NCI-H1694 (cell line): ENCODE measurements around the gene GPATCH3.
A peak's percentile ranks its signal among the peaks of the same experiment; 100 is the strongest.
"Not testable (repeated sequence)": the region's sequence is repeated elsewhere in the genome, so short reads cannot be mapped to it uniquely, and the experiment has no call there.

Experiments used
- DNase-seq: peaks from one replicate; lab custom pipeline; 2025; lab: John Stamatoyannopoulos, UW

GPATCH3 gene, protein sequence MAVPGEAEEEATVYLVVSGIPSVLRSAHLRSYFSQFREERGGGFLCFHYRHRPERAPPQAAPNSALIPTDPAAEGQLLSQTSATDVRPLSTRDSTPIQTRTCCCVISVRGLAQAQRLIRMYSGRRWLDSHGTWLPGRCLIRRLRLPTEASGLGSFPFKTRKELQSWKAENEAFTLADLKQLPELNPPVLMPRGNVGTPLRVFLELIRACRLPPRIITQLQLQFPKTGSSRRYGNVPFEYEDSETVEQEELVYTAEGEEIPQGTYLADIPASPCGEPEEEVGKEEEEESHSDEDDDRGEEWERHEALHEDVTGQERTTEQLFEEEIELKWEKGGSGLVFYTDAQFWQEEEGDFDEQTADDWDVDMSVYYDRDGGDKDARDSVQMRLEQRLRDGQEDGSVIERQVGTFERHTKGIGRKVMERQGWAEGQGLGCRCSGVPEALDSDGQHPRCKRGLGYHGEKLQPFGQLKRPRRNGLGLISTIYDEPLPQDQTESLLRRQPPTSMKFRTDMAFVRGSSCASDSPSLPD

DNA sequence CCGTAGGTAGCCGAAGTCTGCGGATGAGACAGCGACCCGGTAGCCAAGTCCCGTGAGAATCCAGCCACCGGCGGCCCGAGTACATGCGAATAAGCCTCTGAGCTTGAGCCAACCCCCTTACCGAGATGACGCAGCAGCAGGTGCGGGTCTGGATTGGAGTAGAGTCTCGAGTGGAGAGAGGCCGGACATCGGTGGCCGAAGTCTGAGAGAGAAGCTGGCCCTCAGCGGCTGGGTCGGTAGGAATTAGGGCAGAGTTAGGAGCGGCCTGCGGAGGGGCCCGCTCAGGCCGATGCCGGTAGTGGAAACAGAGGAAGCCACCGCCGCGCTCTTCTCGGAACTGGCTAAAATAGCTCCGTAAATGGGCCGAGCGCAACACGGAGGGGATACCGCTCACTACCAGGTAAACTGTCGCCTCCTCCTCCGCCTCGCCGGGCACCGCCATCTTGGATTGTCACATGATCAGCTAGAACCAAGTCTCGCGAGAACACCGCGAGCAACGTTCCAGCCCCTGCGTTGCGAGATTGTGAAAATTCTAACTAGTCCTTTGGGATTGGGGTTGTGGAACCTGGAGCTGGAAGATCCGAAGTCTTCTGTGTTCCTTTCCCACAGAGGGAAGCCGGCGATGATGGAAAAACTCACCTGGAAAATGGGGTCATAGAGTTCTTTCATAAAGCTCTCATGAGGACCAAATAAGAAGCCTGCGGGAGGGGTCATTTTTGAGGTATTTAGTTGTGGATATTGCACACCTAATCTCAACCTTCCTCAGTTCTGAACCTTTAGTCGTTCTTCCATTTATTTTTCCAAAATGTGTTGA, at the start of gene GPATCH3:
Gene GPATCH3 (minus strand): TSS at position 467 of the 814 bp plus-strand sequence. CDS start 25 bp downstream, at position 442.
- peak; percentile 88 for DNase-seq

GRCh38 chr1:26949926-26950319, 49.7 kb upstream of the GPATCH3 start:
- no peak for DNase-seq

- DNase-seq: no peak
Observed at GRCh38 chr1:26949266-26949925, 49.1 kb upstream of the GPATCH3 start.

GRCh38 chr1:26948725-26949057, 48.4 kb upstream of the GPATCH3 start:
- not testable (repeated sequence) for DNase-seq

GRCh38 chr1:26946270-26946669, 46.0 kb upstream of the GPATCH3 start:
- DNase-seq: no peak

GRCh38 chr1:26945728-26946127, 45.5 kb upstream of the GPATCH3 start:
- no peak for DNase-seq

- DNase-seq: no peak
Observed at GRCh38 chr1:26945138-26945537, 44.9 kb upstream of the GPATCH3 start.

- DNase-seq: no peak
Observed at GRCh38 chr1:26942656-26943055, 42.4 kb upstream of the GPATCH3 start.

DNA sequence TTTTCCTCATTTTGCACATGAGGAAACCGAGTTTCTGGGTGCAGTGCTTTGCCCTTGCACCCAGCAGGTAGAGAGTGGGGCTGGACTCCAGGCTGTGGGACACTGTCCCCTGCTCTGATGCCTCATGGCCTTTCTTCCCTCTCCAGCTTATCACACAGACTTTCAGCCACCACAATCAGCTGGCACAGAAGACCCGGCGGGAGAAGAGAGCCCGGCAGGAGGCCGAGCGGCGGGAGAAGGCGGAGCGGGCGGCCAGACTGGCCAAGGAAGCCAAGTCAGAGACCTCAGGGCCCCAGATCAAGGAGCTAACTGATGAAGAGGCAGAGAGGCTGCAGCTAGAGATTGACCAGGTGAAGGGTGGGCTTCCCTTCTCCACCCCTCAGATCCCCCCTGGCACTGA, 41.0 kb upstream of the GPATCH3 start:
- DNase-seq: no peak

GRCh38 chr1:26938659-26939025, 38.4 kb upstream of the GPATCH3 start:
- DNase-seq: no peak

GRCh38 chr1:26938004-26938658, 37.9 kb upstream of the GPATCH3 start:
- no peak for DNase-seq

DNA sequence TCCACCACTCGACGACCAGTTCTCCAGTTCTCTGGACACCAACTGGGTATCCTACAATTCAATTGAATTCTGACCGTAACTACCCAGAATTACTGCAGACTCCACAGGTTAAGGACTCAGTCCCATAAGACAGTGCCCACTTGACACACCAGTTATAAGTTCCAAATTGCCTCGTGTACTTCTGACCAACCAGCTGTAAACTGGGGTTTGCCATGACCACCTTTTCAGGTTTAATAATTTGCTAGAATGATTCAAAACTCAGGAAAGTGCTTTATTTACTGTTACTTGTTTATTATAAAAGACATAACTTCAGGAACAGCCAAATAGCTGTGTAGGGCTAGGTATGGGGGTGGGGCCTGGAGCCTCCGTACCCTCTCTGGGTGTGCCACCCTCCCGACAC, 36.6 kb upstream of the GPATCH3 start:
- no peak for DNase-seq

GRCh38 chr1:26932531-26932930, 32.3 kb upstream of the GPATCH3 start:
- no peak for DNase-seq

DNA sequence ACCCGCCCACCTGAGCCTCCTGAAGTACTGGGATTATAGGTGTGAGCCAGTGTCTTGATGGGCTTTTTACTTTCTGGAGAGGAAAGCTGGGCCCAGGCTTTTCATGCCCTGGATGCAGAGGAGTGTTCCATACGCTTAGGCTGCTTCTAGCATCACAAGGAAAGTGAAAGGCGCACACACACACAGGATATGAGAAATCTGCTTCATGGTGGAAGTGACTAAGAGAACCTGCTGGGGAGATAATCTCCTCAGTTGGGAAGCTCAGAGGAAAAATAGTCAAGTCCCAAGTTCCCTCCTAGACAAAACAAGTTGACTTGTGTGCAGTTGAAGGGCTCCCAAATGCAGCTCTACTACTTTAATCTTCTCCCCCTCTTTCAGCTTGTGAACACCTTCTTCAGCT, 23.4 kb upstream of the GPATCH3 start:
- no peak for DNase-seq

DNA sequence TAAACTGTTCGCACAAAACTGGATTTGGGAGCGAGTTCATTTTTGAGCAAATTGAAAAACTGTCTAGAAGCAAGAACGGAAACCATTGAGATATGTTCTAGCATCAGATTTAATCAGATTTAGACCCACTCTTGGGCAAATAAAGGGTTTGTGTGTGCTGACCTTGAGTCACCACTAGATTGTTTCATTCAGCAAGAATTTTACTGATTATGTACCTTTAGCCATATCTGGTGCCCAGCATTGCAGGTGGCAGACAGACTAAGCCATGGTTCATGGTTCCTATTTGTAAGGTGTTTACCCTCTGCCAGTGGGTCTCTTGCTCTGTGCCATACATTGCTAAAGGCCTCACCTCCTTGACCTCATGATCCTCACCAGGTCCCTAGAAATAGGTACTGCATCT, 22.6 kb upstream of the GPATCH3 start:
- no peak for DNase-seq

DNA sequence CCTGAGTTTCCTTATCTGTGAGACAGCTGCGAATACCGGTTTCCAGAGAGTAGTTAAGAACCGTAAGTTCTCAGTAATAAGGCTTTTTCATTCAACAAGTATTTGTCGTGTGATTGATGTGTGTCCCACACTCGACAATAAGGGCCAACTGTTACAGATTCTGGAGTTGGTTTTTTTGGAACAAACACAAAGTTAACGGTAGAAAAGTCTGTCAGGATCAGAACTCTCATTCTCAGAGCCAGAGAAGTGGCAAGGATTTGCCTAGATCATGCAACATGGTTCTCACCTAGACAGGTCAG, 22.1 kb upstream of the GPATCH3 start:
- no peak for DNase-seq

- DNase-seq: peak; percentile 86
Observed at GRCh38 chr1:26921540-26922430, 21.5 kb upstream of the GPATCH3 start, which contains the start of gene NUDC. Gene NUDC, plus strand, starts transcription at chr1:26921743. Its CDS starts 106 bp downstream, at chr1:26921849.

- no peak for DNase-seq
Observed at GRCh38 chr1:26921126-26921539, 20.9 kb upstream of the GPATCH3 start.

DNA sequence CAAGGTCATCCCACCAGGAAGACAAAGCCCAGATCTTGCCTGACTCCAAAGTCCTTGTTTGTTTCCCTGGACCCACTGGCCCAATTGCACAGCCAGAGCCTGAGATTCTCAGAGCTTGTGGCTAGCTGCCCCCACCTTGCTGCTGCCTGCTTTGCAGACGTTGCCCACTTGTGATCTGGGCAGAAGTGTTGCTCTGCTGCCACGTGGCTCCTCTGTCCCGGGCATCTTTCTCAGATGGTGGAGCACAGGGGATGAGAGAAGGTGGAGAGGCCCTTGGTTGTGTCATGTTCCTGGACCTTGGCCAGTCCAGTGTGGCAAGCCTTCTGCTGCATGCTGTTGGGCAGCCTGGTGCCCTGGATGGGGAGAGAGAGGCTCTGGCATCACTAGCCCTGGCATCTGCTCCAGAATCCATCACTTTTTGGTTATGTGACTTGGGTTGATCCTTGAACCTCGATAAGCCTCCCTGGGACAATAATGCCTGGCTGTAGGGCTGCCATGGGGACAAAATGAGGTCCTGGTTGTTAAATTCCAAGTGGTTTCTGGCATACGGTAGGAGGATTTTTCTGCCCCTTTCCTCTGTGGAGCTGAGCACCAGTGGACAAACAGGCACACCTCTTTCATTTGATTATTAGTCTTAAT, 15.1 kb upstream of the GPATCH3 start:
- DNase-seq: no peak

- DNase-seq: no peak
Observed at GRCh38 chr1:26913754-26914619, 13.7 kb upstream of the GPATCH3 start, which contains the start of gene NR0B2. Gene NR0B2, minus strand, starts transcription at chr1:26913975. Its CDS starts 35 bp downstream, at chr1:26913940.
